ENCODE results near the gene CHST9. TPM values are rescaled to one million over a fixed set of nuclear protein-coding genes. Genes with fewer than 3 reads are reported as not detected.

CHST9 gene
- total and polyA plus RNA-seq, 2 experiments from 2014 or later, result 15.5 to 16.8 TPM

- no peaks in the 10 kb centered on the region; the same call in 2 of the 3 replicates for H3K9me3 Mint-ChIP-seq
Measured at GRCh38 chr18:27113358-27113757, 71.8 kb downstream of the CHST9 start.

More at GRCh38 chr18:27113358-27113757, 71.8 kb downstream of the CHST9 start:
- H3K9me2 ChIP-seq (ENCODE audit: insufficient read depth), result no peaks in the 10 kb centered on the region
- Mint-ChIP-seq H3K4me3 (no peak overlapping the region), H3K4me1 (peaks cover 4% of the 10 kb centered on the region; the same call in 2 of the 3 replicates), H3K27ac (no peak overlapping the region), H3K27me3 (ENCODE audit: insufficient read depth, low read depth, poor library complexity) (no peaks in the 10 kb centered on the region), H3K36me3 (ENCODE audit: low read depth) (peaks cover 10% of the 10 kb centered on the region; the same call in 2 of the 3 replicates)
- no peaks in the 10 kb centered on the region for H3K36me3 ChIP-seq (ENCODE audit: insufficient read depth)
- no peaks in the 10 kb centered on the region for H4K20me1 ChIP-seq (replicated peaks; ENCODE audit: insufficient read depth)
- no peak for ATAC-seq
- H3F3A ChIP-seq (replicated peaks; ENCODE audit: low read depth), result no peaks in the 10 kb centered on the region
- H3K27ac ChIP-seq (ENCODE audit: low read depth), result no peak overlapping the region
- no peaks in the 10 kb centered on the region for H3K4me1 ChIP-seq (ENCODE audit: insufficient read depth)
- TF ChIP-seq JUNB (IDR thresholded peaks at IDR 0.05; ENCODE audit: unreplicated experiment) (no peak), POLR2AphosphoS5 (IDR thresholded peaks at IDR 0.05; ENCODE audit: low read depth) (no peak), NANOG (IDR thresholded peaks at IDR 0.05; ENCODE audit: borderline replicate concordance) (no peak), REST (IDR thresholded peaks at IDR 0.05; ENCODE audit: unreplicated experiment) (no peak), CTCF (conservative IDR thresholded peaks at IDR 0.05; ENCODE audit: low read depth in 2 of 2) (no peak), STAT1 (IDR thresholded peaks at IDR 0.05; ENCODE audit: unreplicated experiment) (no peak), EZH2 (IDR thresholded peaks at IDR 0.05; ENCODE audit: low read depth, unreplicated experiment) (no peak)
- no peak for DNase-seq (ENCODE audit: low spot score)
- H3K4me3 ChIP-seq, result no peak overlapping the region
- H2AFZ ChIP-seq, result no peak overlapping the region
- H3K79me2 ChIP-seq (replicated peaks; ENCODE audit: insufficient read depth), result no peaks in the 10 kb centered on the region
- no peak overlapping the region for H3K4me2 ChIP-seq
- H3K27me3 ChIP-seq (ENCODE audit: insufficient read depth), result no peaks in the 10 kb centered on the region
